ENCODE measurements around the gene WDFY3. TPM values are rescaled to one million over a fixed set of nuclear protein-coding genes. Genes with fewer than 3 reads are reported as not detected.

Gene WDFY3
- total and polyA plus RNA-seq, 2 of the 13 experiments (the other 11 are each of a cell fraction or from before 2014, with no cell fraction given) = 16.7 to 24.5 TPM

DNA sequence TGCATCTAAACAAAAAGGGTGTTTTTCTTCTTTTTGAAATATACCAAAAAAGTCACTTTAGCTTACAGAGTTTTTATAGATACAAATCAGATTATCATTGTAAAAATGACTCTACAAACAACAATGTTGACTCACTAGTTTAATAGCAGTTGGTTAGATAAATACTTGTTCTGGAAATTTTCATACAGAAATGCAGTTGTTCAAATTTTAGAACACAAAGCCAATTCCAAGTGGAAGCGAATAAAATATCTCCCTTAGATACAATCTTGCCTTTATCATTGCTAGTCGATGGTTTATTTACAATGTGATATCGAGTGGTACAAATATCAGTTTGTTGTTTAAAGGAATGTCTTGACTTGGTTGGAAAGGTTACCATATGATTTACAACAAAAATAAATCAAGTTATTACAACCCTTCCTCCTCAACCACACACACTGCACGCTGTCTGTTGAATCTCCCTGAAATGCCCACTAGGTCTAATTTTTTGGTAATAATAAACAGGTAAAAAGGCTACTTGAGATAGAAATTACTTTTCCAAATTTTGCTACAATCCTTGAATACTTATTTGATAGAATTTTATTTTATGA, 268.8 kb downstream of the WDFY3 start:
- Histone ChIP-seq H3K4me2 (ENCODE audit: low read depth, low read length) (no peak overlapping the region), H3K27ac (ENCODE audit: extremely low read length, insufficient read depth, low read length) (no peak overlapping the region), H3K9ac (ENCODE audit: insufficient read depth, low read depth, low read length) (no peak overlapping the region), H4K20me1 (ENCODE audit: insufficient read depth, low read length) (no peaks in the 10 kb centered on the region), H3K9me3 (ENCODE audit: low read length) (no peaks in the 10 kb centered on the region), H3K4me1 (ENCODE audit: insufficient read depth, low read length) (peaks cover 7% of the 10 kb centered on the region; the same call in 1 of the 2 replicates), H3K27me3 (ENCODE audit: control insufficient read depth in 1 of 2, insufficient read depth in 2 of 2, low read length in 2 of 2) (no peaks in the 10 kb centered on the region), H2AFZ (ENCODE audit: low read length) (no peak overlapping the region), H3K4me3 (replicated peaks in 1 of 3; ENCODE audit: insufficient read depth in 1 of 3, low read depth in 2 of 3, low read length in 3 of 3) (no peak overlapping the region), H3K79me2 (ENCODE audit: insufficient read depth, low read length) (no peaks in the 10 kb centered on the region), H3K36me3 (replicated peaks in 1 of 2; ENCODE audit: control insufficient read depth in 1 of 2, insufficient read depth in 2 of 2, low read length in 2 of 2) (peaks cover 8 to 38% of the 10 kb centered on the region in 2 experiments; a peak in 4 of 5 replicates)
- BruUV-seq (replicated peaks) = no TSS peak
- DNase-seq (ENCODE audit: low spot score) = no peak
- no peak for ATAC-seq
- no peak for FAIRE-seq
- WGBS (ENCODE audit: low lambda C conversion rate) = 96% methylated on average over 4 of the region's 4 CpGs
- CTCF ChIA-PET (ENCODE audit: low intra/inter-chr PET ratio, low total read pairs) = no interaction called here
- intact Hi-C loops (cut with micrococcal nuclease; ENCODE audit: unreplicated experiment) (no loop called here), in situ Hi-C loops (cut with HindIII; ENCODE audit: extremely low pct_ligation_motif_present, low pct_unique_long_range_greater_than_20kb) (no loop called here)
- POLR2A ChIA-PET = no interaction called here
- TF ChIP-seq ZNF101 (CRISPR knock-in tag; IDR thresholded peaks at IDR 0.05; ENCODE audit: borderline replicate concordance, low read depth) (no peak), ZNF17 (CRISPR knock-in tag; IDR thresholded peaks at IDR 0.05) (no peak), SNAPC2 (CRISPR knock-in tag; IDR thresholded peaks at IDR 0.05) (no peak), CEBPB (IDR thresholded peaks at IDR 0.05; ENCODE audit: borderline replicate concordance, low read depth, low read length) (no peak), ARID3A (IDR thresholded peaks at IDR 0.05; ENCODE audit: low read depth, low read length) (no peak), ZNF260 (CRISPR knock-in tag; IDR thresholded peaks at IDR 0.05; ENCODE audit: borderline replicate concordance, low read depth) (no peak), HNRNPUL1 (IDR thresholded peaks at IDR 0.05; ENCODE audit: low read depth, low read length) (no peak), ZNF646 (CRISPR knock-in tag; IDR thresholded peaks at IDR 0.05) (no peak), CBFB (CRISPR knock-in tag; IDR thresholded peaks at IDR 0.05) (no peak), SOX5 (CRISPR knock-in tag; IDR thresholded peaks at IDR 0.05; ENCODE audit: borderline replicate concordance) (no peak), SSRP1 (CRISPR knock-in tag; IDR thresholded peaks at IDR 0.05) (no peak), SRSF9 (IDR thresholded peaks at IDR 0.05; ENCODE audit: borderline replicate concordance, insufficient read depth, low read depth, low read length, poor library complexity, severe bottlenecking) (no peak), ZNF451 (CRISPR knock-in tag; IDR thresholded peaks at IDR 0.05) (no peak), SAP130 (CRISPR knock-in tag; IDR thresholded peaks at IDR 0.05; ENCODE audit: low read depth) (no peak), NFKB2 (CRISPR knock-in tag; IDR thresholded peaks at IDR 0.05; ENCODE audit: borderline replicate concordance) (no peak), ZNF766 (CRISPR knock-in tag; IDR thresholded peaks at IDR 0.05; ENCODE audit: borderline replicate concordance) (no peak)
